Osteocyte (in vitro differentiated cells): Measurements from ENCODE around the gene C13orf46. TPM values are rescaled to one million over a fixed set of nuclear protein-coding genes. Genes with fewer than 3 reads are reported as not detected.
A peak's percentile ranks its signal among the peaks of the same experiment; 100 is the strongest.

Source experiments
- DNase-seq: peaks from one replicate; pipeline ENCODE4 v3.0.0; 2021; ENCODE audit warnings: mixed read lengths; ENCODE audit not compliant: unreplicated experiment; ENCODE audit errors: extremely low spot score
- H3K27ac Mint-ChIP-seq: one replicate; pipeline ENCODE4 v1.8.0; 2021; ENCODE audit warnings: mild to moderate bottlenecking, mixed read lengths; ENCODE audit not compliant: unreplicated experiment
- H3K27me3 Mint-ChIP-seq: one replicate; pipeline ENCODE4 v1.8.0; 2021; ENCODE audit warnings: mixed read lengths; ENCODE audit not compliant: unreplicated experiment
- H3K36me3 Mint-ChIP-seq: one replicate; pipeline ENCODE4 v1.8.0; 2021; ENCODE audit warnings: mixed read lengths; ENCODE audit not compliant: unreplicated experiment
- H3K4me1 Mint-ChIP-seq: one replicate; pipeline ENCODE4 v1.8.0; 2021; ENCODE audit warnings: mixed read lengths; ENCODE audit not compliant: unreplicated experiment
- H3K4me3 Mint-ChIP-seq: one replicate; pipeline ENCODE4 v1.8.0; 2021; ENCODE audit warnings: mild to moderate bottlenecking, moderate library complexity, mixed read lengths; ENCODE audit not compliant: unreplicated experiment
- H3K9me3 Mint-ChIP-seq: one replicate; pipeline ENCODE4 v1.8.0; 2021; ENCODE audit warnings: mixed read lengths; ENCODE audit not compliant: unreplicated experiment
- total RNA-seq: library from RNA; stranded (reverse); gene quantifications from 2 replicates; pipeline ENCODE4 v1.2.1, GENCODE V29; 2021
- TF ChIP-seq, protein P1 (sequence below): fragments of 200-600 bp; sonication (generic); IDR thresholded peaks from 2 replicates; pipeline ENCODE4 v1.5.0; 2021; ENCODE audit warnings: antibody characterized with exemption, mild to moderate bottlenecking, moderate library complexity

Gene C13orf46
- total RNA-seq, 1 donor from 2014 or later = 2.4 TPM

DNA sequence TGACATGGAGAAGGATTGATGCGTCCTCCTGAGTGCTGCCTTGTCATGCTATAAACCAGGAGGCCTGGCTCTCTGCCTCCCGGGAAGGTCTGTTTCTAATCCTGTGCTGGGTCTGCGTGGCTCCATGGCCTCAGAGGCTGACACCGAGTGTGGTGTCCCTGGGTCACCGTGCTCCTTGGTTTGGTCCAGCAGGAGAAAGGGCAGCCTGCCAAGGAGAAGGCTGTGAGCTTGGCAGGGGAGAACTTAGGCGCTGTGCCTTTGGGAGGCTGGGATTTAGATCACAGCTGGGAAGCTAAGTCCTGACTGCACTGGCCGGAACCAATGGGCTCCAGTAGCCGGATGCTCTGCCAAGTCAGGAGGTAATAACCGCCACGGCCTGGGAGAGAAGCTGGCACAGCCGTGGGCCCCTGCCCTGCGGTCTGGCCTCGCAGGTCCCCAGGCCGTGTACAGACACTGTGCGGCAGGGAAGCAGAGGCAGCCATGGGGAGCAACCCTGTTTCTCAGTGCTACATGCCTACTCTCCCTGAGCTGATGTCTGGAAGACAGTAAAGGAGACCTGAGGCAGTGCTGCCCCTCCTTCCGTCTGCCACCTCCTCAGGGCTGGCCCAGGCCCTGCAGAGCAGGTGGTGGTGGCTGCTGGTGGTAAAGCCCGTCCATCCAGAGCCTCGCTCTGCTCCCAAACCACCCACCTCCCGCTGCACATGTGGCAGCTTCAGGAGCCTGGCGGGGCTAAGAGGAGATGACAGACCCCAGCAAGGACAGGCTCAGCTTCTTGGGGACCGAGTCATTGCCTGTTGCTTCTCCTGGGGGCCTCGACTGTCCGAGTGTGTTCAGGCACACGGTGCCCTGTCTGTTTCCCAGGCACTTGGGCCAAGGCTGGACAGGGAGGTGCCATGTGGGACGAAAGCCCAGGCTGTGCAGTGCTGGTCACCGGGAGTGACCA is 44.9 kb downstream of the C13orf46 start:
- peaks cover 4% of the 10 kb centered on the region for H3K9me3 Mint-ChIP-seq
- peak; percentile 80 for DNase-seq
- TF ChIP-seq, protein P1, sequence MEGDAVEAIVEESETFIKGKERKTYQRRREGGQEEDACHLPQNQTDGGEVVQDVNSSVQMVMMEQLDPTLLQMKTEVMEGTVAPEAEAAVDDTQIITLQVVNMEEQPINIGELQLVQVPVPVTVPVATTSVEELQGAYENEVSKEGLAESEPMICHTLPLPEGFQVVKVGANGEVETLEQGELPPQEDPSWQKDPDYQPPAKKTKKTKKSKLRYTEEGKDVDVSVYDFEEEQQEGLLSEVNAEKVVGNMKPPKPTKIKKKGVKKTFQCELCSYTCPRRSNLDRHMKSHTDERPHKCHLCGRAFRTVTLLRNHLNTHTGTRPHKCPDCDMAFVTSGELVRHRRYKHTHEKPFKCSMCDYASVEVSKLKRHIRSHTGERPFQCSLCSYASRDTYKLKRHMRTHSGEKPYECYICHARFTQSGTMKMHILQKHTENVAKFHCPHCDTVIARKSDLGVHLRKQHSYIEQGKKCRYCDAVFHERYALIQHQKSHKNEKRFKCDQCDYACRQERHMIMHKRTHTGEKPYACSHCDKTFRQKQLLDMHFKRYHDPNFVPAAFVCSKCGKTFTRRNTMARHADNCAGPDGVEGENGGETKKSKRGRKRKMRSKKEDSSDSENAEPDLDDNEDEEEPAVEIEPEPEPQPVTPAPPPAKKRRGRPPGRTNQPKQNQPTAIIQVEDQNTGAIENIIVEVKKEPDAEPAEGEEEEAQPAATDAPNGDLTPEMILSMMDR = no peak
- H3K27ac Mint-ChIP-seq = no peak overlapping the region
- peaks cover 2% of the 10 kb centered on the region for H3K4me1 Mint-ChIP-seq
- H3K27me3 Mint-ChIP-seq = no peaks in the 10 kb centered on the region
- H3K36me3 Mint-ChIP-seq = no peaks in the 10 kb centered on the region
- no peak overlapping the region for H3K4me3 Mint-ChIP-seq

- peaks cover 2% of the 10 kb centered on the region for H3K4me1 Mint-ChIP-seq
- no peak overlapping the region for H3K27ac Mint-ChIP-seq
- H3K4me3 Mint-ChIP-seq = no peak overlapping the region
- no peaks in the 10 kb centered on the region for H3K36me3 Mint-ChIP-seq
- no peaks in the 10 kb centered on the region for H3K27me3 Mint-ChIP-seq
- peak; percentile 83 for DNase-seq
- TF ChIP-seq, protein P1 = no peak
- no peaks in the 10 kb centered on the region for H3K9me3 Mint-ChIP-seq
Measured at GRCh38 chr13:113927661-113928581, 46.0 kb downstream of the C13orf46 start.

- DNase-seq = peak; percentile 74
- H3K4me3 Mint-ChIP-seq = no peak overlapping the region
- peaks cover 2% of the 10 kb centered on the region for H3K4me1 Mint-ChIP-seq
- H3K27ac Mint-ChIP-seq = no peak overlapping the region
- peaks cover 7% of the 10 kb centered on the region for H3K9me3 Mint-ChIP-seq
- no peaks in the 10 kb centered on the region for H3K36me3 Mint-ChIP-seq
- no peaks in the 10 kb centered on the region for H3K27me3 Mint-ChIP-seq
- TF ChIP-seq, protein P1 = no peak
Measured at GRCh38 chr13:113926951-113927660, 46.8 kb downstream of the C13orf46 start.

- Mint-ChIP-seq H3K4me1 (peaks cover 2% of the 10 kb centered on the region), H3K9me3 (peaks cover 15% of the 10 kb centered on the region), H3K27ac (no peak overlapping the region), H3K4me3 (no peak overlapping the region), H3K27me3 (no peaks in the 10 kb centered on the region), H3K36me3 (no peaks in the 10 kb centered on the region)
- TF ChIP-seq, protein P1 = no peak
- peak; percentile 64 for DNase-seq
Measured at GRCh38 chr13:113926301-113926761, 47.5 kb downstream of the C13orf46 start.
